PC-3 (cell line): Measurements from ENCODE around the gene CSMD2. TPM values are rescaled to one million over a fixed set of nuclear protein-coding genes. Genes with fewer than 3 reads are reported as not detected.

Experiments
- ATAC-seq: fragments of 200-7000 bp; cut with Tn5 transposase; 2 replicates; pipeline ENCODE4 v1.9.1; 2020; ENCODE audit warnings: mild to moderate bottlenecking, moderate library complexity
- BruUV-seq: library from RNA; stranded (reverse); fragments of 400-500 nt; replicated peaks from 2 replicates; lab custom pipeline; 2021; lab: Mats Ljungman, UMichigan
- CTCF ChIA-PET: fragments of 300-600 bp; sonication (Branson Sonifier 250); formaldehyde crosslinking; loops from one replicate; lab custom pipeline; 2022; ENCODE audit warnings: antibody characterized with exemption; lab: Charles Lee
- POLR2A ChIA-PET: fragments of 300-600 bp; sonication (Branson Sonifier 250); formaldehyde crosslinking; loops from one replicate; lab custom pipeline; 2022; ENCODE audit warnings: antibody characterized with exemption; ENCODE audit not compliant: unreplicated experiment; lab: Charles Lee
- DNase-seq: peaks from one replicate; pipeline ENCODE4 v3.0.0-alpha.2; 2015
- H2AFZ ChIP-seq: fragments of 300-600 bp; sonication (generic); 2 replicates; pipeline ENCODE4 v1.6.0; 2016; ENCODE audit warnings: antibody characterized with exemption, low read length
- H3F3A ChIP-seq: fragments of 300-600 bp; sonication (generic); one replicate; pipeline ENCODE4 v1.6.0; 2017; ENCODE audit warnings: antibody characterized with exemption, low read length, control low read depth, mild to moderate bottlenecking; ENCODE audit not compliant: unreplicated experiment
- H3K27ac ChIP-seq: fragments of 300-600 bp; sonication (generic); 2 replicates; pipeline ENCODE4 v1.5.1; 2016; ENCODE audit warnings: mild to moderate bottlenecking, low read length
- H3K27me3 ChIP-seq: fragments of 300-600 bp; sonication (generic); 2 replicates; pipeline ENCODE4 v1.6.1; 2016; ENCODE audit warnings: low read length, mixed read lengths
- H3K36me3 ChIP-seq: fragments of 300-600 bp; sonication (generic); 2 replicates; pipeline ENCODE4 v1.6.1; 2016; ENCODE audit warnings: low read depth, mixed run types, low read length, mixed read lengths
- H3K4me1 ChIP-seq: fragments of 300-600 bp; sonication (generic); 2 replicates; pipeline ENCODE4 v1.5.1; 2016; ENCODE audit warnings: low read length; ENCODE audit not compliant: insufficient read depth
- H3K4me2 ChIP-seq: fragments of 300-600 bp; sonication (generic); 2 replicates; pipeline ENCODE4 v1.6.0; 2016; ENCODE audit warnings: low read length
- H3K4me3 ChIP-seq: fragments of 300-600 bp; sonication (generic); 2 replicates; pipeline ENCODE4 v1.5.1; 2016; ENCODE audit warnings: mild to moderate bottlenecking, low read length, mixed read lengths
- H3K79me2 ChIP-seq: fragments of 300-600 bp; sonication (generic); 2 replicates; pipeline ENCODE4 v1.6.1; 2017; ENCODE audit warnings: low read length, mixed read lengths
- H3K9ac ChIP-seq: fragments of 300-600 bp; sonication (generic); 2 replicates; pipeline ENCODE4 v1.6.0; 2016; ENCODE audit warnings: mild to moderate bottlenecking, low read length
- H3K9me2 ChIP-seq: fragments of 300-600 bp; sonication (generic); replicated peaks from 2 replicates; pipeline ENCODE4 v1.6.1; 2016; ENCODE audit warnings: mixed run types, low read length, mixed read lengths
- H3K9me3 ChIP-seq: fragments of 300-600 bp; sonication (generic); 2 replicates; pipeline ENCODE4 v1.6.1; 2016; ENCODE audit warnings: low read length, mixed read lengths
- H4K20me1 ChIP-seq: fragments of 300-600 bp; sonication (generic); 2 replicates; pipeline ENCODE4 v1.6.1; 2016; ENCODE audit warnings: low read length, mixed read lengths
- EZH2 ChIP-seq: fragments of 300-600 bp; sonication (generic); IDR thresholded peaks from one replicate; pipeline ENCODE4 v1.6.1; 2017; ENCODE audit warnings: antibody characterized with exemption, mild to moderate bottlenecking, low read length; ENCODE audit not compliant: unreplicated experiment
- EZH2phosphoT487 ChIP-seq: fragments of 300-600 bp; sonication (generic); IDR thresholded peaks from 2 replicates; pipeline ENCODE4 v1.6.1; 2018; ENCODE audit warnings: mild to moderate bottlenecking, antibody characterized with exemption, low read length, borderline replicate concordance
- intact Hi-C: fragments of 100-400 bp; cut with micrococcal nuclease; formaldehyde crosslinking; loops from 2 replicates; pipeline ENCODE4 v1.9.0; 2023
- total RNA-seq: library from RNA; depleted of rRNA; stranded (reverse); fragments of >200 nt; gene quantifications from 2 replicates; pipeline ENCODE4 v1.2.3, GENCODE V29; 2014
- TF ChIP-seq, protein P1 (sequence below): fragments of 300-600 bp; sonication (generic); conservative IDR thresholded peaks from 2 replicates; pipeline ENCODE4 v1.5.1; 2017; ENCODE audit warnings: antibody characterized with exemption, low read depth, mild to moderate bottlenecking, low read length

CSMD2 gene
- total RNA-seq, 1 experiment from 2014 or later: not detected

DNA sequence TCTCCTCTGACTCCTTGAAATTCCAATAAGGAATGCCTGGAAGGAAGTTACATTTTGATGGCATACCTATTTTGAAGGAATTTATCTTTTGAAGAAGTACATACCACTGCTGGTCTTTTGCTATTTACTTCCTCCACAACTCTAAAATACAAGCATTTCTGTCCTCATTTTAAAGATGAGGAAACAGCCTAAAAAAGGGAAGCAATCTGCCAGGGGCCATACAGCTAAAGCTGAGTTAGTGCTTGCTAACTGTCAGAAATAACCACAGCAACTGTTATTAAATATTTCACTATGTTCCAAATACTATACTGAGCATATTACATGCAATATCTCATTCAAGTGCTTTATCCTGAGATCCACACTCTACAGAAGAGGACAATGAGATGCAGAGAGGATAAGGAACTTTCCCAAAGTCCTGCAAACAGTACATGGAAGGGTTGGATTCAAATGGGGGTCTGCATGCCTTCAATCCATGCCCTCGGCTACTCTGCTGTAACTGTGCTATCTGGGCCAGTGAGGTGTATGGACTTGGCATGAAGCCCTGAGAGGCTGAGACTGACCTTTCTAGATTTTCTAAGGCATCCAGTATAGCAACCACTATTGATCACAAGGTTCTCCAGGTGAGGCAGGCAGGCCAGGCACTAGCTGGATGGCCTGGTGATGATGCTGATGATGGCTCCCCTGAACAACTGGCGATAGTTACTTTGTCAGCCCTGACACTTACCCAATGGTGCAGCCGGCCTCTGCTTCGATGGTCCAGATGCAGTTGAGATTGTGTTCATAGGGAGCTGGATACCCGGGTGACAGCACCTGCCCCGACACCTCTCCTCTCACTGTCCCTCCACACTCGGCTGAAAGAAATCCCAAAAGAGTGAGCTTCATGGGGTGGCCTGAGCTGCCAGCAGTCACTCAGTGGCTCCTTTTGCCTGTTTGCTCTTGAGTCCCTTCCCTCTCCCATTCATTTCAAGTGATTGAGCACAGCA lies 472.5 kb downstream of the CSMD2 start:
- CTCF ChIA-PET: no interaction called here

DNA sequence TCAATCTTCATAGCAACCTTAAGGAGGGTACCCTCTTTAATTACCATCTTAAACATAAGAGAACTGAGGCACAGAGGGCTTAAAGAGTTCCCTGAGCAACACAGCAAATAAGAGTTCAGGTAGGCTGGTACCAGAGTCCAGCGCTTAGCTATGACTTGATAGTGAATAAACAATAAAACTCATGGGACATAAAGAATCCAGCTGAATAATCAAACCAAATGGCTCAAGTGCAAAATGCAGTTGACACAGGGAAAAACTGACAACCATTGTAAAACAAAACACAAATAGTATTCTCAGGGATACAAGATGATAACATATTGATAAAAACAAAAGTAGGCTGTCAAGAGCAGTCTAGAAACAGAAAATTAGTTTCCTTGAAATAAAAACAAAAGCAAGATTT lies 478.0 kb downstream of the CSMD2 start:
- TF ChIP-seq EZH2 (no peak), EZH2phosphoT487 (no peak)
- TF ChIP-seq, protein P1, sequence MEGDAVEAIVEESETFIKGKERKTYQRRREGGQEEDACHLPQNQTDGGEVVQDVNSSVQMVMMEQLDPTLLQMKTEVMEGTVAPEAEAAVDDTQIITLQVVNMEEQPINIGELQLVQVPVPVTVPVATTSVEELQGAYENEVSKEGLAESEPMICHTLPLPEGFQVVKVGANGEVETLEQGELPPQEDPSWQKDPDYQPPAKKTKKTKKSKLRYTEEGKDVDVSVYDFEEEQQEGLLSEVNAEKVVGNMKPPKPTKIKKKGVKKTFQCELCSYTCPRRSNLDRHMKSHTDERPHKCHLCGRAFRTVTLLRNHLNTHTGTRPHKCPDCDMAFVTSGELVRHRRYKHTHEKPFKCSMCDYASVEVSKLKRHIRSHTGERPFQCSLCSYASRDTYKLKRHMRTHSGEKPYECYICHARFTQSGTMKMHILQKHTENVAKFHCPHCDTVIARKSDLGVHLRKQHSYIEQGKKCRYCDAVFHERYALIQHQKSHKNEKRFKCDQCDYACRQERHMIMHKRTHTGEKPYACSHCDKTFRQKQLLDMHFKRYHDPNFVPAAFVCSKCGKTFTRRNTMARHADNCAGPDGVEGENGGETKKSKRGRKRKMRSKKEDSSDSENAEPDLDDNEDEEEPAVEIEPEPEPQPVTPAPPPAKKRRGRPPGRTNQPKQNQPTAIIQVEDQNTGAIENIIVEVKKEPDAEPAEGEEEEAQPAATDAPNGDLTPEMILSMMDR: no peak
- ChIA-PET CTCF (no interaction called here), POLR2A (no interaction called here)
- Histone ChIP-seq H3K27me3 (peaks cover 73% of the 10 kb centered on the region), H3K4me2 (no peak overlapping the region), H3K4me1 (no peaks in the 10 kb centered on the region), H2AFZ (no peak overlapping the region), H4K20me1 (no peaks in the 10 kb centered on the region), H3K9ac (no peak overlapping the region), H3K27ac (no peak overlapping the region), H3K36me3 (no peaks in the 10 kb centered on the region), H3F3A (no peaks in the 10 kb centered on the region), H3K9me2 (no peaks in the 10 kb centered on the region), H3K4me3 (no peak overlapping the region), H3K79me2 (no peaks in the 10 kb centered on the region), H3K9me3 (no peaks in the 10 kb centered on the region)
- intact Hi-C loops: no loop called here
- BruUV-seq: no TSS peak
- ATAC-seq (no peak), DNase-seq (no peak)

More for the DNA sequence above, 472.5 kb downstream of the CSMD2 start:
- Histone ChIP-seq H3K9me3 (no peaks in the 10 kb centered on the region), H2AFZ (no peak overlapping the region), H3F3A (no peaks in the 10 kb centered on the region), H3K4me3 (no peak overlapping the region), H3K9me2 (no peaks in the 10 kb centered on the region), H3K4me2 (no peak overlapping the region), H3K9ac (no peak overlapping the region), H3K27ac (no peak overlapping the region), H4K20me1 (no peaks in the 10 kb centered on the region), H3K27me3 (peaks cover 69% of the 10 kb centered on the region), H3K79me2 (no peaks in the 10 kb centered on the region), H3K36me3 (no peaks in the 10 kb centered on the region), H3K4me1 (no peaks in the 10 kb centered on the region)
- POLR2A ChIA-PET: no interaction called here
- no peak for TF ChIP-seq EZH2
- TF ChIP-seq, protein P1: no peak
- TF ChIP-seq EZH2phosphoT487: no peak
- DNase-seq (no peak), ATAC-seq (no peak)
- BruUV-seq: no TSS peak
- intact Hi-C loops: no loop called here

DNA sequence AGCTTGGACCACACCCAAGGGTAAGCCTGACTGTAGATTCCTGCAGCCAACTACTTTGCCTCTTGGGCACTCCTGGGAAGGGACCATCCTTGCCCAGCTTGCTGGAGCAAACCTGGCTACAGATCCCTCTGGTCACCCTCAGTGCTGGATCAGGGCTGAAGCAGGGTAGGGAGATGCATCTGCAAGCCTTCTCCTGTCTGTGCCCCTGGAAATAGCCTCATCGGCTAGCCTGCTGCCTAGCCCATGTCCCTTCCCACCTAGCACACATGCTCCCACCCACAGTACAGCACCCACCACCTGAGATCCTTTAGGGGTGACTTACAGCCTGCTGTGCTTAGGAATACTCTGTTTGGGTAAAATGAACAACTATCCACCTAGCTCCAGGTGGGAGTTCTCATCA lies 478.5 kb downstream of the CSMD2 start:
- Histone ChIP-seq H3K27ac (no peak overlapping the region), H3K9me2 (no peaks in the 10 kb centered on the region), H3K4me1 (no peaks in the 10 kb centered on the region), H2AFZ (no peak overlapping the region), H3K27me3 (peaks cover 68% of the 10 kb centered on the region), H3K36me3 (no peaks in the 10 kb centered on the region), H3K4me2 (no peak overlapping the region), H3F3A (no peaks in the 10 kb centered on the region), H4K20me1 (no peaks in the 10 kb centered on the region), H3K79me2 (no peaks in the 10 kb centered on the region), H3K9me3 (no peaks in the 10 kb centered on the region), H3K9ac (no peak overlapping the region), H3K4me3 (no peak overlapping the region)
- no TSS peak for BruUV-seq
- ATAC-seq: no peak
- POLR2A ChIA-PET: no interaction called here
- TF ChIP-seq, protein P1: no peak
- TF ChIP-seq EZH2phosphoT487: no peak
- TF ChIP-seq EZH2: no peak
- intact Hi-C loops: no loop called here
- DNase-seq: no peak
- CTCF ChIA-PET: no interaction called here
